ENCODE results near the gene PCSK2. TPM values are rescaled to one million over a fixed set of nuclear protein-coding genes. Genes with fewer than 3 reads are reported as not detected.

PCSK2 gene
- polyA plus RNA-seq, 3 donors: not detected

- H3K27me3 ChIP-seq (ENCODE audit: control insufficient read depth in 2 of 2, insufficient read depth in 2 of 2, low read length in 2 of 2): no peaks in the 10 kb centered on the region
- H4K20me1 ChIP-seq (ENCODE audit: insufficient read depth, low read length): no peaks in the 10 kb centered on the region
- no peak overlapping the region for H3K4me3 ChIP-seq (replicated peaks in 1 of 3; ENCODE audit: low read depth in 2 of 3, low read length in 3 of 3)
- no peaks in the 10 kb centered on the region for H3K9me3 ChIP-seq (replicated peaks in 1 of 2; ENCODE audit: control insufficient read depth in 1 of 2, insufficient read depth in 1 of 2, low read length in 2 of 2)
- H3K79me2 ChIP-seq (ENCODE audit: insufficient read depth, low read length): no peaks in the 10 kb centered on the region
- no peaks in the 10 kb centered on the region for H3K36me3 ChIP-seq (replicated peaks in 1 of 2; ENCODE audit: control insufficient read depth in 1 of 2, insufficient read depth in 2 of 2, low read length in 2 of 2)
- no peak for TF ChIP-seq CTCF (IDR thresholded peaks at IDR 0.05)
- WGBS (ENCODE audit: insufficient coverage): 100% methylated on average over 1 of the region's 2 CpGs
- no peak overlapping the region for H3K9ac ChIP-seq (ENCODE audit: insufficient read depth, low read length, poor library complexity, severe bottlenecking)
- Mint-ChIP-seq H3K27me3 (ENCODE audit: low read depth in 3 of 3) (peaks cover 0 to 2% (median 0%) of the 10 kb centered on the region in 3 donors), H3K27ac (no peak overlapping the region), H3K36me3 (no peaks in the 10 kb centered on the region), H3K4me1 (no peaks in the 10 kb centered on the region), H3K4me3 (no peak overlapping the region), H3K9me3 (peaks cover 0 to 5% (median 3%) of the 10 kb centered on the region in 7 donors)
- H3K27ac ChIP-seq (ENCODE audit: low read depth in 1 of 2, low read length in 2 of 2): no peak overlapping the region
- no peaks in the 10 kb centered on the region for H3K4me1 ChIP-seq (ENCODE audit: control insufficient read depth in 1 of 2, insufficient read depth in 2 of 2, low read length in 2 of 2)
- intact Hi-C loops (cut with micrococcal nuclease): no loop called here
- DNase-seq: no peak
- H3K4me2 ChIP-seq (replicated peaks; ENCODE audit: extremely low read depth, low read length, poor library complexity, severe bottlenecking): no peak overlapping the region
- no peak overlapping the region for H2AFZ ChIP-seq (ENCODE audit: insufficient read depth, low read depth, low read length, poor library complexity, severe bottlenecking)
Measured at GRCh38 chr20:17197041-17197440, 29.8 kb upstream of the PCSK2 start.

DNA sequence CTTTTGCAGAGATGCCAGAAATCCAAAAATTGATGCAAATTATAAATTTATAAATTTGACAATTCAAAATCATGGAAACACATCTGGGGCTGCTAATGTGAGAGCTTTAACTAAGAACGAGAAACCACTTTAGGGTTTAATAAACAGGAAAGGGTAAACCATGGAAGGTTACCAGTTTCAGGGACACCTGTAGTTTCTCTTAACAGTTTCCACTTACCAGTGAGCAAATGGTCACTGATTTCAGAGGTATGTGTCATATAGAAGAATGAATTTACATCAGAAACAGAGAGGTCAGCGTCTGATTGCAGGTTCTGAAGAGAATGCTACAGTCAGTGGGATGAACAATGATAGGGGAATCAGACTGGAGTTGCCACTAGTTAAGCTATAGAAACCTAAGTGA is 24.8 kb upstream of the PCSK2 start:
- no peak for TF ChIP-seq CTCF (IDR thresholded peaks at IDR 0.05)
- H3K9me3 Mint-ChIP-seq: peaks cover 0 to 4% (median 2%) of the 10 kb centered on the region in 7 donors
- no peaks in the 10 kb centered on the region for H3K4me1 Mint-ChIP-seq
- no peaks in the 10 kb centered on the region for H4K20me1 ChIP-seq (ENCODE audit: insufficient read depth, low read length)
- no peak overlapping the region for H2AFZ ChIP-seq (ENCODE audit: insufficient read depth, low read depth, low read length, poor library complexity, severe bottlenecking)
- no peaks in the 10 kb centered on the region for H3K36me3 ChIP-seq (replicated peaks in 1 of 2; ENCODE audit: control insufficient read depth in 1 of 2, insufficient read depth in 2 of 2, low read length in 2 of 2)
- no peaks in the 10 kb centered on the region for H3K79me2 ChIP-seq (ENCODE audit: insufficient read depth, low read length)
- no peaks in the 10 kb centered on the region for H3K9me3 ChIP-seq (replicated peaks in 1 of 2; ENCODE audit: control insufficient read depth in 1 of 2, insufficient read depth in 1 of 2, low read length in 2 of 2)
- H3K4me2 ChIP-seq (replicated peaks; ENCODE audit: extremely low read depth, low read length, poor library complexity, severe bottlenecking): no peak overlapping the region
- no peak for DNase-seq
- intact Hi-C loops (cut with micrococcal nuclease): no loop called here
- WGBS (ENCODE audit: insufficient coverage): no CpG with 5 or more reads among the region's 2 CpGs
- no peak overlapping the region for H3K4me3 ChIP-seq (replicated peaks in 1 of 3; ENCODE audit: low read depth in 2 of 3, low read length in 3 of 3)
- H3K4me1 ChIP-seq (ENCODE audit: control insufficient read depth in 1 of 2, insufficient read depth in 2 of 2, low read length in 2 of 2): no peaks in the 10 kb centered on the region
- H3K27me3 ChIP-seq (ENCODE audit: control insufficient read depth in 2 of 2, insufficient read depth in 2 of 2, low read length in 2 of 2): peaks cover 0 to 4% of the 10 kb centered on the region in 2 donors
- H3K9ac ChIP-seq (ENCODE audit: insufficient read depth, low read length, poor library complexity, severe bottlenecking): no peak overlapping the region
- peaks cover 2 to 5% (median 4%) of the 10 kb centered on the region in 3 donors for H3K27me3 Mint-ChIP-seq (ENCODE audit: low read depth in 3 of 3)
- no peaks in the 10 kb centered on the region for H3K36me3 Mint-ChIP-seq
- no peak overlapping the region for H3K27ac Mint-ChIP-seq
- H3K4me3 Mint-ChIP-seq: no peak overlapping the region
- H3K27ac ChIP-seq (ENCODE audit: low read depth in 1 of 2, low read length in 2 of 2): no peak overlapping the region

Measured in CD14-positive monocyte (primary cell).